Astrocyte (in vitro differentiated cells and primary cell): ENCODE measurements around the gene PRKCH. TPM values are rescaled to one million over a fixed set of nuclear protein-coding genes. Genes with fewer than 3 reads are reported as not detected.

Source experiments
- DNase-seq: peaks from one replicate; pipeline ENCODE4 v3.0.0-alpha.2; 2010; ENCODE audit warnings: low read depth
- FAIRE-seq: peaks from 2 replicates; lab custom pipeline; 2011; peaks lifted over from hg19 to GRCh38; lab: Jason Lieb, UNC
- H2AFZ ChIP-seq: 2 replicates; pipeline ENCODE4 v1.6.0; 2012; ENCODE audit warnings: low read depth, low read length, inconsistent platforms
- H3K27ac ChIP-seq: 2 replicates; pipeline ENCODE4 v1.5.1; 2011; ENCODE audit warnings: low read depth, low read length, inconsistent platforms
- H3K27me3 ChIP-seq: 2 replicates; pipeline ENCODE4 v1.6.0; 2011; ENCODE audit warnings: low read length, inconsistent platforms; ENCODE audit not compliant: insufficient read depth
- H3K36me3 ChIP-seq: 2 replicates; pipeline ENCODE4 v1.5.1; 2011; ENCODE audit warnings: low read length, inconsistent platforms; ENCODE audit not compliant: insufficient read depth
- H3K4me1 ChIP-seq: 2 replicates; pipeline ENCODE4 v1.5.1; 2011; ENCODE audit warnings: low read length, inconsistent platforms; ENCODE audit not compliant: insufficient read depth
- H3K4me2 ChIP-seq: 2 replicates; pipeline ENCODE4 v1.6.0; 2012; ENCODE audit warnings: low read length, inconsistent platforms
- H3K4me3 ChIP-seq: 2 replicates; pipeline ENCODE4 v1.5.1; 2011; ENCODE audit warnings: low read depth, mild to moderate bottlenecking, low read length, inconsistent platforms; ENCODE audit not compliant: insufficient read depth
- H3K79me2 ChIP-seq: 2 replicates; pipeline ENCODE4 v1.6.0; 2012; ENCODE audit warnings: mild to moderate bottlenecking, low read length, inconsistent platforms; ENCODE audit not compliant: insufficient read depth
- H3K9ac ChIP-seq: 2 replicates; pipeline ENCODE4 v1.6.0; 2012; ENCODE audit warnings: mild to moderate bottlenecking, low read length, inconsistent platforms
- H3K9me3 ChIP-seq: 2 replicates; pipeline ENCODE4 v1.5.1; 2012; ENCODE audit warnings: low read depth, mild to moderate bottlenecking, low read length, inconsistent platforms; ENCODE audit not compliant: insufficient read depth
- H4K20me1 ChIP-seq: 2 replicates; pipeline ENCODE4 v1.6.0; 2012; ENCODE audit warnings: low read length, inconsistent platforms; ENCODE audit not compliant: insufficient read depth
- H3K27ac Mint-ChIP-seq: one replicate; pipeline ENCODE4 v1.8.0; 2021; ENCODE audit warnings: mild to moderate bottlenecking, mixed read lengths; ENCODE audit not compliant: unreplicated experiment
- H3K27me3 Mint-ChIP-seq: one replicate; pipeline ENCODE4 v1.8.0; 2021; ENCODE audit warnings: low read depth, mixed read lengths; ENCODE audit not compliant: unreplicated experiment
- H3K36me3 Mint-ChIP-seq: one replicate; pipeline ENCODE4 v1.8.0; 2021; ENCODE audit warnings: low read depth, mixed read lengths; ENCODE audit not compliant: unreplicated experiment
- H3K4me1 Mint-ChIP-seq: one replicate; pipeline ENCODE4 v1.8.0; 2021; ENCODE audit warnings: low read depth, mixed read lengths; ENCODE audit not compliant: unreplicated experiment
- H3K4me3 Mint-ChIP-seq: one replicate; pipeline ENCODE4 v1.8.0; 2021; ENCODE audit warnings: mild to moderate bottlenecking, moderate library complexity, mixed read lengths; ENCODE audit not compliant: unreplicated experiment
- H3K9me3 Mint-ChIP-seq: one replicate; pipeline ENCODE4 v1.8.0; 2021; ENCODE audit warnings: mild to moderate bottlenecking, mixed read lengths; ENCODE audit not compliant: unreplicated experiment
- EZH2 ChIP-seq: IDR thresholded peaks from 2 replicates; pipeline ENCODE4 v1.6.1; 2012; ENCODE audit warnings: mild to moderate bottlenecking, low read length, inconsistent platforms; ENCODE audit not compliant: insufficient read depth
- total RNA-seq: library from RNA; stranded (reverse); gene quantifications from 2 replicates; pipeline ENCODE4 v1.2.1, GENCODE V29; 2021
- TF ChIP-seq, protein P1 (sequence below): IDR thresholded peaks from 2 replicates; pipeline ENCODE4 v1.5.1; 2011; ENCODE audit warnings: low read depth, mild to moderate bottlenecking, inconsistent platforms, low read length, moderate library complexity; ENCODE audit not compliant: insufficient read depth

PRKCH gene
- total RNA-seq, 1 donor from 2014 or later = 6.0 TPM

DNA sequence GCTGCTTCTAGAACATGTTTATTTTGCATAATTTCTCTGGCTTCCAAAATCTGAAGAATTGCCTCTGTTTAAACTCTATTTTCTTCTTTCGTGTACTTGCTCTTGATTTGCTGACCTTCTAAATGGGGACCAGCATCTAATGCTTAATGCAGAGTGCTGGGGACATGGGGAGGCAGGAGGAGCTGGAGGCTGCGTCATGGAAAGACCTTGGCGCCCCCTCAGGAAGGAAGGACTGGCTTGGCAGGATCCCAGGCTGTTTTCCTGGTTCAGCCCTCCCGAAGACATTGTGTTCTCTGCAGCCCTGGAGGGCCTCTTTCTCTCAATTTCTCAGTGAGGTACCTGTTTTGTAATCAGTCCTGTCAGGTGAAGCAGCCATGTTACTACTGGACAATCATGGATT lies 5.5 kb downstream of the PRKCH start:
- TF ChIP-seq, protein P1, sequence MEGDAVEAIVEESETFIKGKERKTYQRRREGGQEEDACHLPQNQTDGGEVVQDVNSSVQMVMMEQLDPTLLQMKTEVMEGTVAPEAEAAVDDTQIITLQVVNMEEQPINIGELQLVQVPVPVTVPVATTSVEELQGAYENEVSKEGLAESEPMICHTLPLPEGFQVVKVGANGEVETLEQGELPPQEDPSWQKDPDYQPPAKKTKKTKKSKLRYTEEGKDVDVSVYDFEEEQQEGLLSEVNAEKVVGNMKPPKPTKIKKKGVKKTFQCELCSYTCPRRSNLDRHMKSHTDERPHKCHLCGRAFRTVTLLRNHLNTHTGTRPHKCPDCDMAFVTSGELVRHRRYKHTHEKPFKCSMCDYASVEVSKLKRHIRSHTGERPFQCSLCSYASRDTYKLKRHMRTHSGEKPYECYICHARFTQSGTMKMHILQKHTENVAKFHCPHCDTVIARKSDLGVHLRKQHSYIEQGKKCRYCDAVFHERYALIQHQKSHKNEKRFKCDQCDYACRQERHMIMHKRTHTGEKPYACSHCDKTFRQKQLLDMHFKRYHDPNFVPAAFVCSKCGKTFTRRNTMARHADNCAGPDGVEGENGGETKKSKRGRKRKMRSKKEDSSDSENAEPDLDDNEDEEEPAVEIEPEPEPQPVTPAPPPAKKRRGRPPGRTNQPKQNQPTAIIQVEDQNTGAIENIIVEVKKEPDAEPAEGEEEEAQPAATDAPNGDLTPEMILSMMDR = no peak
- no peak for TF ChIP-seq EZH2
- H3K4me2 ChIP-seq = no peak overlapping the region
- H3K9me3 ChIP-seq = no peaks in the 10 kb centered on the region
- Mint-ChIP-seq H3K9me3 (no peaks in the 10 kb centered on the region), H3K4me3 (no peak overlapping the region), H3K4me1 (no peaks in the 10 kb centered on the region), H3K36me3 (no peaks in the 10 kb centered on the region), H3K27me3 (peaks cover 10% of the 10 kb centered on the region), H3K27ac (no peak overlapping the region)
- FAIRE-seq (no peak), DNase-seq (no peak)
- no peak overlapping the region for H3K27ac ChIP-seq
- H3K36me3 ChIP-seq = no peaks in the 10 kb centered on the region
- H3K27me3 ChIP-seq = peaks cover 24% of the 10 kb centered on the region
- H3K4me3 ChIP-seq = no peak overlapping the region
- no peaks in the 10 kb centered on the region for H3K79me2 ChIP-seq
- peaks cover 3% of the 10 kb centered on the region for H3K4me1 ChIP-seq
- H3K9ac ChIP-seq = no peak overlapping the region
- H4K20me1 ChIP-seq = no peaks in the 10 kb centered on the region
- no peak overlapping the region for H2AFZ ChIP-seq

DNA sequence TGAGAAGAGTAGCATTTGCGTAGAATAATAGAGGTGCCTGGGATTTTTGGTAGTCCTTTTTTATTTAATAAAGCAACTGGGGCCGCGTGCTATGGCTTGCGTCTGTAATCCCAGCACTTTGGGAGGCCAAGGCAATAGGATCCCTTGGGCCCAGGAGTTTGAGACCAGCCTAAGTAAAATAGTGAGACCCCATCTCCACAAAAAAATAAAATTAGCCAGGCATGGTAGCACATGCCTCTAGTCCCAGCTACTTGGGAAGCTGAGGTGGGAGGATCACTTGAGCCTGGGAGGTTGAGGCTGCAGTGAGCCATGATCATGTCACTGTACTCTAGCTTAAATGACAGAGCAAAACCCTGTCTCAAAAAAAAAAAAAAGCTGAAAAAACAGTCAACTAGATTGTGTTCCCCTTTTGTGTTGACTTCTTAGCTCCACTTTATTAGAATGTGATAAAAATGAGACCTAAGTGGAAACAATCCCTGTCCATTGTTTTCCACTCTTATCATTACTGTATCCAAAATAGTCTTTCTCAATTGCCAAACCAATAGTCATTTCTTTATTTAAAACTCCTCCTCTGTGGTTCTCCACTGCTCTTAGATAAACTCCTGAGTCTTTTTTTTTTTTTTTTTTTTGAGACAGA lies 7.4 kb downstream of the PRKCH start:
- Mint-ChIP-seq H3K27ac (no peak overlapping the region), H3K4me3 (no peak overlapping the region), H3K27me3 (no peaks in the 10 kb centered on the region), H3K9me3 (no peaks in the 10 kb centered on the region), H3K36me3 (no peaks in the 10 kb centered on the region), H3K4me1 (no peaks in the 10 kb centered on the region)
- peaks cover 7% of the 10 kb centered on the region for H3K27me3 ChIP-seq
- no peaks in the 10 kb centered on the region for H4K20me1 ChIP-seq
- no peaks in the 10 kb centered on the region for H3K79me2 ChIP-seq
- no peaks in the 10 kb centered on the region for H3K36me3 ChIP-seq
- H3K9me3 ChIP-seq = no peaks in the 10 kb centered on the region
- no peaks in the 10 kb centered on the region for H3K4me1 ChIP-seq
- H3K27ac ChIP-seq = no peak overlapping the region
- no peak for FAIRE-seq
- no peak overlapping the region for H3K4me3 ChIP-seq
- TF ChIP-seq EZH2 = no peak
- TF ChIP-seq, protein P1 = no peak
- H2AFZ ChIP-seq = no peak overlapping the region
- no peak overlapping the region for H3K4me2 ChIP-seq
- H3K9ac ChIP-seq = no peak overlapping the region
- DNase-seq = no peak

DNA sequence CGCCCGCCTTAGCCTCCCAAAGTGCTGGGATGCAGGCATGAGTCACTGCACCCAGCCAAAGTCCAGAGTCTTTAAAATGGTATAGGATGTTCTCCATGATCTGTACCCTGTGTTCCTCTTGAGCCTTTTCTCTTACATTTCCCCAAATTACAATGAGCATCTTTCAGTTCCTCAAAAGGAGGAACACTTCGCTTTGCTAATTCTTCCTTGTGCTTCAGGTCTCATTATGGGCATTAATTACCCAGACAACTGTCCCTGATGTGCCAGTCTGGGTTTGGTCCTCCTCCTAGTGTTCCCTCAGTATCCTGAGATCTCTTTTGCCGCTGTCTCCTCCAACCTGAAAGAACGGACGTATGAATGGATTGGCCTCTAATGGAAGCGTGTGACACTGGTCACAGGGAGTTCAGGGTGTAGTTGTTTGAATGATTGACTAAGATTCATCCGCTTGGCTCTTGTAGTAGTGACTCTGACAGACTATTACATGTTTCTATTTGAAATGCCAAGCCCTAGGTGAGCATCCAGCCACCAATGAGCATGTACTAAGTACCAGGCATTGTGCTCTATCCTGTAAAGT lies 8.2 kb downstream of the PRKCH start:
- TF ChIP-seq, protein P1 = no peak
- TF ChIP-seq EZH2 = no peak
- Histone ChIP-seq H4K20me1 (no peaks in the 10 kb centered on the region), H3K9me3 (no peaks in the 10 kb centered on the region), H3K4me1 (no peaks in the 10 kb centered on the region), H2AFZ (no peak overlapping the region), H3K9ac (no peak overlapping the region), H3K27me3 (peaks cover 6% of the 10 kb centered on the region), H3K79me2 (no peaks in the 10 kb centered on the region), H3K4me2 (no peak overlapping the region), H3K4me3 (no peak overlapping the region), H3K36me3 (no peaks in the 10 kb centered on the region), H3K27ac (no peak overlapping the region)
- Mint-ChIP-seq H3K4me3 (no peak overlapping the region), H3K36me3 (no peaks in the 10 kb centered on the region), H3K4me1 (no peaks in the 10 kb centered on the region), H3K9me3 (no peaks in the 10 kb centered on the region), H3K27ac (no peak overlapping the region), H3K27me3 (no peaks in the 10 kb centered on the region)
- FAIRE-seq (no peak), DNase-seq (no peak)
